Measurements from ENCODE around the gene NTSR2.

The NTSR2 gene

DNA sequence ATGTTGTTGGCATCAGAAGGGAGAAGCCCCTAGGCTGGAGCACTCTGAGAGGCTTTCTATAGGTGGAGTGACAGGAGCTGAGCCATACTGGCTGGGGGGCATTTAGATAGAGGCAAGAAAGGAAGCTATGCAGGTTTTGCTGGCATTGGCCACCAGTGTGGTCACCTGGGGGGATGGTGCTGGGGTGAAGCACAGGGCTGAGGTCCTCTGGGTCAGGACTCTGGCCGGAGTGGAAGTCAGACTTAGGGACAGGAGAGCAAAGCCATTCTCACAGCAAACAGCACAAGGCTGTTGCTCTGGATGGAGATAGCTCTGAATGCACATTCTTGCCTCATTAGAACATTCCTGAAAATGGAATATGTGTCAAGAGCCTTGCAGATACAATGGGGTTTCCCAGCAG lies 47.4 kb downstream of the NTSR2 start:
- Histone ChIP-seq H3K18ac (ENCODE audit: low read length) (no peak overlapping the region), H3K4ac (ENCODE audit: low read length) (no peak overlapping the region), H3K36me3 (replicated peaks in 1 of 2; ENCODE audit: control insufficient read depth in 2 of 2, insufficient read depth in 2 of 2, low read length in 2 of 2) (peaks cover 45 to 100% of the 10 kb centered on the region in 2 donors), H2AFZ (ENCODE audit: low read length) (no peak overlapping the region), H3K27ac (replicated peaks; ENCODE audit: low read length) (no peak overlapping the region), H4K91ac (ENCODE audit: low read depth, low read length, poor library complexity) (no peak overlapping the region), H2AK5ac (ENCODE audit: low read depth, low read length) (no peak overlapping the region), H3K4me3 (ENCODE audit: low read length in 2 of 2) (no peak overlapping the region), H2BK12ac (ENCODE audit: low read length) (no peak overlapping the region), H3K4me2 (ENCODE audit: insufficient read depth, low read length, poor library complexity, severe bottlenecking) (no peak overlapping the region), H2BK5ac (ENCODE audit: low read length) (no peak overlapping the region), H3K9ac (ENCODE audit: low read depth, low read length, poor library complexity) (no peak overlapping the region), H3K14ac (ENCODE audit: low read length) (no peak overlapping the region), H3K9me3 (replicated peaks in 1 of 2; ENCODE audit: control insufficient read depth in 2 of 2, insufficient read depth in 1 of 2, low read depth in 1 of 2, low read length in 2 of 2) (peaks cover 7 to 10% of the 10 kb centered on the region in 2 donors), H3K27me3 (ENCODE audit: control insufficient read depth in 3 of 3, insufficient read depth in 3 of 3, low read depth in 1 of 3, low read length in 3 of 3) (no peaks in the 10 kb centered on the region), H4K8ac (ENCODE audit: low read depth, low read length) (no peak overlapping the region), H3K23ac (ENCODE audit: low read depth, low read length, poor library complexity) (no peak overlapping the region), H3K4me1 (ENCODE audit: control insufficient read depth in 2 of 2, insufficient read depth in 1 of 2, low read depth in 1 of 2, low read length in 2 of 2) (no peaks in the 10 kb centered on the region), H3K79me1 (ENCODE audit: low read depth, low read length) (no peaks in the 10 kb centered on the region), H2BK15ac (ENCODE audit: low read length) (no peak overlapping the region), H2BK120ac (ENCODE audit: low read depth, low read length) (no peak overlapping the region)
- WGBS, 2 donors (ENCODE audit: extremely low coverage in 2 of 2, insufficient read length in 2 of 2, insufficient replicate concordance in 1 of 2), result no CpG with 5 or more reads among the region's 1 CpG
- no peak for DNase-seq (ENCODE audit: low spot score)

DNA sequence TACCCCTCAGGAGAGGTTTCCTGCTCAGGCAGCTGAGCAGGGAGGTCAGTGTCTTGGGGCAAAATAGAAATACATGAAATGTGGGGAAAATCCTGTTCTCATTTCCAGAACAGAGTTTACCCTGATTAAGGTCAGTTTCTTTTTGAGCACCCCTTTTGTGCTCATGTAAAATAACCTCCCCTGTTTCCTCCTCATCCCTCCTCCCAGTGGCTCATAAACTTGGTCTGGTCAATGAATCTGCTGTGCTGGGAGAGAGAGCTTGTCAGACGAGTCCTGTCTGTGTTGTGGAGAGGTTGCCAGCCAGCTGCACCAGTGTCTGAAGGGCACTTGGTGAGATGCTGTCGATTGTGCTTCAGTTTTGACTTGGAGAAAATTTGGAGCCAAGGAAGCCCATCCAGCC lies 48.6 kb downstream of the NTSR2 start:
- Histone ChIP-seq H2AK5ac (ENCODE audit: low read depth, low read length) (no peak overlapping the region), H3K4me3 (ENCODE audit: low read length in 2 of 2) (no peak overlapping the region), H4K8ac (ENCODE audit: low read depth, low read length) (no peak overlapping the region), H3K4me1 (ENCODE audit: control insufficient read depth in 2 of 2, insufficient read depth in 1 of 2, low read depth in 1 of 2, low read length in 2 of 2) (no peaks in the 10 kb centered on the region), H3K9me3 (replicated peaks in 1 of 2; ENCODE audit: control insufficient read depth in 2 of 2, insufficient read depth in 1 of 2, low read depth in 1 of 2, low read length in 2 of 2) (peaks cover under 1% of the 10 kb centered on the region in 2 donors), H2BK120ac (ENCODE audit: low read depth, low read length) (no peak overlapping the region), H3K36me3 (replicated peaks in 1 of 2; ENCODE audit: control insufficient read depth in 2 of 2, insufficient read depth in 2 of 2, low read length in 2 of 2) (peaks cover 40 to 100% of the 10 kb centered on the region in 2 donors), H3K18ac (ENCODE audit: low read length) (no peak overlapping the region), H2AFZ (ENCODE audit: low read length) (no peak overlapping the region), H3K23ac (ENCODE audit: low read depth, low read length, poor library complexity) (no peak overlapping the region), H3K4ac (ENCODE audit: low read length) (no peak overlapping the region), H2BK12ac (ENCODE audit: low read length) (no peak overlapping the region), H3K79me1 (ENCODE audit: low read depth, low read length) (no peaks in the 10 kb centered on the region), H3K9ac (ENCODE audit: low read depth, low read length, poor library complexity) (no peak overlapping the region), H3K4me2 (ENCODE audit: insufficient read depth, low read length, poor library complexity, severe bottlenecking) (no peak overlapping the region), H3K27me3 (ENCODE audit: control insufficient read depth in 3 of 3, insufficient read depth in 3 of 3, low read depth in 1 of 3, low read length in 3 of 3) (no peaks in the 10 kb centered on the region), H2BK15ac (ENCODE audit: low read length) (no peak overlapping the region), H4K91ac (ENCODE audit: low read depth, low read length, poor library complexity) (no peak overlapping the region), H3K14ac (ENCODE audit: low read length) (no peak overlapping the region), H2BK5ac (ENCODE audit: low read length) (no peak overlapping the region), H3K27ac (replicated peaks; ENCODE audit: low read length) (no peak overlapping the region)
- no peak for DNase-seq (ENCODE audit: low spot score)
- WGBS, 2 donors (ENCODE audit: extremely low coverage in 2 of 2, insufficient read length in 2 of 2, insufficient replicate concordance in 1 of 2), result no CpG with 5 or more reads among the region's 2 CpGs

DNA sequence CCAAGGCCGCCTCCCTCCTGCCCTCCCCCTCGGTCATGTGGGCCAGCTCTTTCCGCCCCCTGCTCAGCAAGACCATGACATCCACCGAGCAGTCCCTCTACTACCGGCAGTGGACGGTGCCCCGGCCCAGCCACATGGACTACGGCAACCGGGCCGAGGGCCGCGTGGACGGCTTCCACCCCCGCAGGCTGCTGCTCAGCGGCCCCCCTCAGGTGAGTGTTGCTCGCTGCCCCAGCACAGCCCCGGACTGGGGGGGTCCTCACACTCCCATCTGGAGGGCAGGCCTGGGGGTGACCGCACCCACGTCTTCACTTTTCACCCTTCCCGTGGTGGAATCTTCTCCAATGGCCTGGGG lies 51.3 kb downstream of the NTSR2 start:
- H3K27ac ChIP-seq (replicated peaks; ENCODE audit: low read length), result no peak overlapping the region
- peaks cover 2% of the 10 kb centered on the region for H3K79me1 ChIP-seq (ENCODE audit: low read depth, low read length)
- peak overlapping the region; percentile 9 for H3K9ac ChIP-seq (ENCODE audit: low read depth, low read length, poor library complexity)
- H3K27me3 ChIP-seq (ENCODE audit: control insufficient read depth in 3 of 3, insufficient read depth in 3 of 3, low read depth in 1 of 3, low read length in 3 of 3), result no peaks in the 10 kb centered on the region
- no peak for DNase-seq (ENCODE audit: low spot score)
- no peak overlapping the region for H2BK12ac ChIP-seq (ENCODE audit: low read length)
- H4K91ac ChIP-seq (ENCODE audit: low read depth, low read length, poor library complexity), result no peak overlapping the region
- peaks cover 39 to 99% of the 10 kb centered on the region in 2 donors for H3K36me3 ChIP-seq (replicated peaks in 1 of 2; ENCODE audit: control insufficient read depth in 2 of 2, insufficient read depth in 2 of 2, low read length in 2 of 2)
- H2AFZ ChIP-seq (ENCODE audit: low read length), result no peak overlapping the region
- H3K9me3 ChIP-seq (replicated peaks in 1 of 2; ENCODE audit: control insufficient read depth in 2 of 2, insufficient read depth in 1 of 2, low read depth in 1 of 2, low read length in 2 of 2), result no peaks in the 10 kb centered on the region
- peak overlapping the region; percentile 49 for H3K23ac ChIP-seq (ENCODE audit: low read depth, low read length, poor library complexity)
- H3K4ac ChIP-seq (ENCODE audit: low read length), result no peak overlapping the region
- H3K14ac ChIP-seq (ENCODE audit: low read length), result no peak overlapping the region
- no peak overlapping the region for H2BK15ac ChIP-seq (ENCODE audit: low read length)
- H2BK120ac ChIP-seq (ENCODE audit: low read depth, low read length), result no peak overlapping the region
- no peak overlapping the region for H2BK5ac ChIP-seq (ENCODE audit: low read length)
- no CpG with 5 or more reads among the region's 20 CpGs for WGBS, 2 donors (ENCODE audit: extremely low coverage in 2 of 2, insufficient read length in 2 of 2, insufficient replicate concordance in 1 of 2)
- no peak overlapping the region for H4K8ac ChIP-seq (ENCODE audit: low read depth, low read length)
- H3K4me1 ChIP-seq (ENCODE audit: control insufficient read depth in 2 of 2, insufficient read depth in 1 of 2, low read depth in 1 of 2, low read length in 2 of 2), result no peaks in the 10 kb centered on the region
- no peak overlapping the region for H3K18ac ChIP-seq (ENCODE audit: low read length)
- no peak overlapping the region for H3K4me2 ChIP-seq (ENCODE audit: insufficient read depth, low read length, poor library complexity, severe bottlenecking)
- H2AK5ac ChIP-seq (ENCODE audit: low read depth, low read length), result no peak overlapping the region
- no peak overlapping the region for H3K4me3 ChIP-seq (ENCODE audit: low read length in 2 of 2)

DNA sequence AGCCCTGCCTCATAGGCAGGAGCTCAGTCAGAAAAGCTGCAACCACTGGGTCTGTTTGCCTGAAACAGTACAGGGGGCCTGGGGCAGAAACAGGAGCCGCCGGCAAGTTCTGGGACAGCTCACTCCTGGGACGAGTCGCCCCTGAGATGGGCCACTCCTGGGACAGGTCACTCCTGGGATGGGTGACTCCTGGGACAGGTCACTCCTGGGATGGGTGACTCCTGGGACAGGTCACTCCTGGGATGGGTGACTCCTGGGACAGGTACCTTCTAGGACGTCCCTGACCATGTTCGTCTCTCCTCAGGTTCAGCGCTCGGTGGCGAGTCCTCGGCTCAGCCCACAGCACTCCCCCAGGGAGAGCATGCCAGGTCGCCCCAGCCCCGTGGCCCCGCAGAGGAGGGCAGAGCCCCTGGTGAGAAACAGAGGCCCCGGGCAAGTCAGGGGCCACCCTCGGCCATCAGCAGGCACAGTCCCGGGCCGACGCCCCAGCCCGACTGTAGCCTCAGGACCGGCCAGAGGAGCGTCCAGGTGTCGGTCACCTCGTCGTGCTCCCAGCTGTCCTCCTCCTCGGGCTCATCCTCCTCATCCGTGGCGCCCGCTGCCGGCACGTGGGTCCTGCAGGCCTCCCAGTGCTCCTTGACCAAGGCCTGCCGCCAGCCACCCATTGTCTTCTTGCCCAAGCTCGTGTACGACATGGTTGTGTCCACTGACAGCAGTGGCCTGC lies 51.8 kb downstream of the NTSR2 start:
- Histone ChIP-seq H3K9ac (ENCODE audit: low read depth, low read length, poor library complexity) (peak overlapping the region; percentile 9), H2BK120ac (ENCODE audit: low read depth, low read length) (no peak overlapping the region), H3K4me2 (ENCODE audit: insufficient read depth, low read length, poor library complexity, severe bottlenecking) (no peak overlapping the region), H3K23ac (ENCODE audit: low read depth, low read length, poor library complexity) (peak overlapping the region; percentile 49), H2AFZ (ENCODE audit: low read length) (no peak overlapping the region), H4K91ac (ENCODE audit: low read depth, low read length, poor library complexity) (no peak overlapping the region), H2AK5ac (ENCODE audit: low read depth, low read length) (no peak overlapping the region), H4K8ac (ENCODE audit: low read depth, low read length) (no peak overlapping the region), H3K4me1 (ENCODE audit: control insufficient read depth in 2 of 2, insufficient read depth in 1 of 2, low read depth in 1 of 2, low read length in 2 of 2) (no peaks in the 10 kb centered on the region), H2BK5ac (ENCODE audit: low read length) (peak overlapping the region; percentile 30), H3K9me3 (replicated peaks in 1 of 2; ENCODE audit: control insufficient read depth in 2 of 2, insufficient read depth in 1 of 2, low read depth in 1 of 2, low read length in 2 of 2) (no peaks in the 10 kb centered on the region), H3K4ac (ENCODE audit: low read length) (no peak overlapping the region), H3K18ac (ENCODE audit: low read length) (no peak overlapping the region), H2BK12ac (ENCODE audit: low read length) (no peak overlapping the region), H3K4me3 (ENCODE audit: low read length in 2 of 2) (no peak overlapping the region), H3K27me3 (ENCODE audit: control insufficient read depth in 3 of 3, insufficient read depth in 3 of 3, low read depth in 1 of 3, low read length in 3 of 3) (no peaks in the 10 kb centered on the region), H3K36me3 (replicated peaks in 1 of 2; ENCODE audit: control insufficient read depth in 2 of 2, insufficient read depth in 2 of 2, low read length in 2 of 2) (peaks cover 38 to 99% of the 10 kb centered on the region in 2 donors), H3K14ac (ENCODE audit: low read length) (no peak overlapping the region), H2BK15ac (ENCODE audit: low read length) (no peak overlapping the region), H3K27ac (replicated peaks; ENCODE audit: low read length) (no peak overlapping the region), H3K79me1 (ENCODE audit: low read depth, low read length) (peaks cover 2% of the 10 kb centered on the region)
- DNase-seq (ENCODE audit: low spot score), result no peak
- no CpG with 5 or more reads among the region's 33 CpGs for WGBS, 2 donors (ENCODE audit: extremely low coverage in 2 of 2, insufficient read length in 2 of 2, insufficient replicate concordance in 1 of 2)

Data from neuronal stem cell (in vitro differentiated cells).